Subcutaneous adipose tissue (tissue), 4 donors: ENCODE results near the gene KRTAP22-2. TPM values are rescaled to one million over a fixed set of nuclear protein-coding genes. Genes with fewer than 3 reads are reported as not detected.

Experiments used
- total RNA-seq, 4 donors: library from RNA; depleted of rRNA; stranded (reverse); fragments of >200 nt; gene quantifications; one replicate each; pipeline ENCODE4 v1.1.0, GENCODE V29; 2016
- TF ChIP-seq, protein P1 (sequence below): fragments of 450-650 bp; IDR thresholded peaks from one replicate; pipeline ENCODE4 v1.5.1; 2016; ENCODE audit warnings: low read depth, mild to moderate bottlenecking, control low read depth, antibody characterized with exemption, moderate library complexity

The KRTAP22-2 gene
- total RNA-seq, 4 donors from 2014 or later = not detected

DNA sequence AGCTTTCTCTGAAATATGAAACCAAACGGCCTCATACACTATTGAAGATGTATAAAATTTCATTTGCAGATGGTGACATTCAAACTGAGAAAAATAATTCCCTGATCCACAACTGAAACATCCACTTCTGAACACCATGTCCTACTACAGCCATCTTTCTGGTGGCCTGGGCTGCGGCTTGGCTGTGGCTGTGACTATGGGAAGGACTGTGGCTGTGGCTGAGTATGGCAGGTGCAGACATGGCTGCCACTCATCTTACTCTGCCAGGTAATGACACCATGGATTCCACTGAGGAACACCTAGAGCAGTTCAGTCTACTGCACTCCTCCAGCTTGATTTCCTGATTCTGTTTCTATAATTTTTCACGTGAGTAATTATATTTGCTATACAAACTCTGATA, 30.3 kb upstream of the KRTAP22-2 start, which contains the start of gene KRTAP20-4:
Gene KRTAP20-4, plus strand, starts transcription at position 106 of the 400 bp plus-strand sequence.
- TF ChIP-seq, protein P1, sequence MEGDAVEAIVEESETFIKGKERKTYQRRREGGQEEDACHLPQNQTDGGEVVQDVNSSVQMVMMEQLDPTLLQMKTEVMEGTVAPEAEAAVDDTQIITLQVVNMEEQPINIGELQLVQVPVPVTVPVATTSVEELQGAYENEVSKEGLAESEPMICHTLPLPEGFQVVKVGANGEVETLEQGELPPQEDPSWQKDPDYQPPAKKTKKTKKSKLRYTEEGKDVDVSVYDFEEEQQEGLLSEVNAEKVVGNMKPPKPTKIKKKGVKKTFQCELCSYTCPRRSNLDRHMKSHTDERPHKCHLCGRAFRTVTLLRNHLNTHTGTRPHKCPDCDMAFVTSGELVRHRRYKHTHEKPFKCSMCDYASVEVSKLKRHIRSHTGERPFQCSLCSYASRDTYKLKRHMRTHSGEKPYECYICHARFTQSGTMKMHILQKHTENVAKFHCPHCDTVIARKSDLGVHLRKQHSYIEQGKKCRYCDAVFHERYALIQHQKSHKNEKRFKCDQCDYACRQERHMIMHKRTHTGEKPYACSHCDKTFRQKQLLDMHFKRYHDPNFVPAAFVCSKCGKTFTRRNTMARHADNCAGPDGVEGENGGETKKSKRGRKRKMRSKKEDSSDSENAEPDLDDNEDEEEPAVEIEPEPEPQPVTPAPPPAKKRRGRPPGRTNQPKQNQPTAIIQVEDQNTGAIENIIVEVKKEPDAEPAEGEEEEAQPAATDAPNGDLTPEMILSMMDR = no peak

GRCh38 chr21:30620080-30620479, 29.9 kb upstream of the KRTAP22-2 start:
- TF ChIP-seq, protein P1 = no peak

DNA sequence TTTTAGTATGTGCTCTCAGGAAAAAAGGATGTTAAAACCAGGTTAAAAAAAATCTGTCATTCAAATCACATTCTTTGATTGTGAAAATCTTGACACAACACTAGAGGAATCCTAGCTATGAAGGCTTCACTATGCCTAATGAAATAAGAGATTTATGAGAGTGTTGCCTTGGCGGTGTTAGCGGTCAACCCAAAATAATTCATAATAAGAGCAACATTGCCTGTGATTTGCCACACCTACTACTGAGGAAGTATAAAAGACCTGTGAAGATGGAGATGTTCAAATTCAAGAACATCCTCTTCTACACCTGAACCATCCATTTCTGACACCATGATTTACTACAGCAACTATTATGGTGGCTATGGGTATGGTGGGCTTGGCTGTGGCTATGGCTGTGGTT, 25.9 kb upstream of the KRTAP22-2 start, which contains the start of gene KRTAP20-1:
Gene KRTAP20-1, plus strand, starts transcription at position 301 of the 400 bp plus-strand sequence. Its CDS starts 30 bp downstream, at position 331.
- TF ChIP-seq, protein P1 = no peak

DNA sequence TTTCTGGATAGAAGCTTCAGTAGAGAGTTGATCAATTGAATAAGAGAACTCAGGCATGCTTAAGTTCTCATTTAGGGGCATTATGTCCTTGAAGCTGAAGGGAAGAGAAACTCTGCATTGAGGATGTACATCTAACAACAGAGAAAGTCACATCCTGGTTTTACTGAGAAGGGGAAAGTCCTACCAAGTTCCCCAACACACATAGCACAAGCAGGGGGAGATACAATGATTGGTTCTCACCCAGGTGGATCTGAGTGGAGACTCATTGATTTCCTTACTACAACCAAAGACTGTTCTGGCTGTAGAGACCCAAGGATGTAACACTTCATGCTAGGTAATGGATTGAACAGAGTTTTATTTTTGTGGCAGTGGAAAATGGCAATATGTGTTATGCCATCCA, 25.0 kb upstream of the KRTAP22-2 start:
- TF ChIP-seq, protein P1 = no peak

- TF ChIP-seq, protein P1 = no peak
Observed at GRCh38 chr21:30613836-30614235, 23.6 kb upstream of the KRTAP22-2 start, which contains the start of gene KRTAP6-1. Gene KRTAP6-1 (minus strand): TSS chr21:30613930. CDS start chr21:30613904, 26 bp downstream.

- TF ChIP-seq, protein P1 = no peak
Observed at GRCh38 chr21:30612132-30612531, 21.9 kb upstream of the KRTAP22-2 start.

DNA sequence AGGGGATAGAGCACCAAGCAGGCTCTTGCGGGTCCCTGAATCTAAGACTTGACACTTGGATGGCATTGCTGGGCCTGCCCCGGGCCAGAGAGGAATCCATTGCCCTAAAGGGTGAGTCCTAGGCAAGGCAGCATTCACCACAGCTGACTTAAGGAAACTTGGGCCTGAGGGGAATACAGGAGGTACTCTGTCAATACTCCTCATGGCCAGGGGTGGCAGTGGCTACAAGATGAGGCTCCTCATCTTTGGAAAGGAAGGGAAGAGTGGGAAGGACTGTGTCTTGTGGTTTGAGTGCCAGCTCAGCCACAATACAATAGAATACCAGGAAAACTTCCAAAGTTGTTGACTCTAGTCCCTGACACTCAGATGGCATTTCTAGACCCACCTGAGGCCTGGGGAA, 15.8 kb upstream of the KRTAP22-2 start:
- TF ChIP-seq, protein P1 = no peak
